Measurements from ENCODE around the gene OR7A5.

DNA sequence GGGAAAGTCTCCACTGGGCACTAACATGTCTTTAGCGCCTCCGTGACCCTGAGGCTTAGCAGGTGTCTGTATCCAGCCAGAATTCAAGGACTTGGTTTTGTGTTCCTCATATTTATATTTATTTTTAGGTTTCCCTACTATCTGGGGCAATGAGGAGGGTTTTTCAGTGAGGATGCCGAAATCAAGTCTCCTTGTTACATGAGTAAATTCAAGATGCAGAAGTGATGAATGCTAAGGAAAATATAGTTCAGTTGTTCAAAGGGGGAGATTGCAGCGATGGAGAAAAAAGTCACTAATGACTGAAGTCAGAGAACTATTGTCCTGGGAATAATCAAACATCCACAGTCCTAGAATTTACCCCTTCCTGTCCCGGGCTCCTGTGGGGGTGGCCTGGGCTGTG, 55.8 kb downstream of the OR7A5 start:
- TF ChIP-seq, protein P1, sequence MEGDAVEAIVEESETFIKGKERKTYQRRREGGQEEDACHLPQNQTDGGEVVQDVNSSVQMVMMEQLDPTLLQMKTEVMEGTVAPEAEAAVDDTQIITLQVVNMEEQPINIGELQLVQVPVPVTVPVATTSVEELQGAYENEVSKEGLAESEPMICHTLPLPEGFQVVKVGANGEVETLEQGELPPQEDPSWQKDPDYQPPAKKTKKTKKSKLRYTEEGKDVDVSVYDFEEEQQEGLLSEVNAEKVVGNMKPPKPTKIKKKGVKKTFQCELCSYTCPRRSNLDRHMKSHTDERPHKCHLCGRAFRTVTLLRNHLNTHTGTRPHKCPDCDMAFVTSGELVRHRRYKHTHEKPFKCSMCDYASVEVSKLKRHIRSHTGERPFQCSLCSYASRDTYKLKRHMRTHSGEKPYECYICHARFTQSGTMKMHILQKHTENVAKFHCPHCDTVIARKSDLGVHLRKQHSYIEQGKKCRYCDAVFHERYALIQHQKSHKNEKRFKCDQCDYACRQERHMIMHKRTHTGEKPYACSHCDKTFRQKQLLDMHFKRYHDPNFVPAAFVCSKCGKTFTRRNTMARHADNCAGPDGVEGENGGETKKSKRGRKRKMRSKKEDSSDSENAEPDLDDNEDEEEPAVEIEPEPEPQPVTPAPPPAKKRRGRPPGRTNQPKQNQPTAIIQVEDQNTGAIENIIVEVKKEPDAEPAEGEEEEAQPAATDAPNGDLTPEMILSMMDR (IDR thresholded peaks at IDR 0.05; ENCODE audit: low read depth, low read length, missing input control): no peak
- TF ChIP-seq, protein P2, sequence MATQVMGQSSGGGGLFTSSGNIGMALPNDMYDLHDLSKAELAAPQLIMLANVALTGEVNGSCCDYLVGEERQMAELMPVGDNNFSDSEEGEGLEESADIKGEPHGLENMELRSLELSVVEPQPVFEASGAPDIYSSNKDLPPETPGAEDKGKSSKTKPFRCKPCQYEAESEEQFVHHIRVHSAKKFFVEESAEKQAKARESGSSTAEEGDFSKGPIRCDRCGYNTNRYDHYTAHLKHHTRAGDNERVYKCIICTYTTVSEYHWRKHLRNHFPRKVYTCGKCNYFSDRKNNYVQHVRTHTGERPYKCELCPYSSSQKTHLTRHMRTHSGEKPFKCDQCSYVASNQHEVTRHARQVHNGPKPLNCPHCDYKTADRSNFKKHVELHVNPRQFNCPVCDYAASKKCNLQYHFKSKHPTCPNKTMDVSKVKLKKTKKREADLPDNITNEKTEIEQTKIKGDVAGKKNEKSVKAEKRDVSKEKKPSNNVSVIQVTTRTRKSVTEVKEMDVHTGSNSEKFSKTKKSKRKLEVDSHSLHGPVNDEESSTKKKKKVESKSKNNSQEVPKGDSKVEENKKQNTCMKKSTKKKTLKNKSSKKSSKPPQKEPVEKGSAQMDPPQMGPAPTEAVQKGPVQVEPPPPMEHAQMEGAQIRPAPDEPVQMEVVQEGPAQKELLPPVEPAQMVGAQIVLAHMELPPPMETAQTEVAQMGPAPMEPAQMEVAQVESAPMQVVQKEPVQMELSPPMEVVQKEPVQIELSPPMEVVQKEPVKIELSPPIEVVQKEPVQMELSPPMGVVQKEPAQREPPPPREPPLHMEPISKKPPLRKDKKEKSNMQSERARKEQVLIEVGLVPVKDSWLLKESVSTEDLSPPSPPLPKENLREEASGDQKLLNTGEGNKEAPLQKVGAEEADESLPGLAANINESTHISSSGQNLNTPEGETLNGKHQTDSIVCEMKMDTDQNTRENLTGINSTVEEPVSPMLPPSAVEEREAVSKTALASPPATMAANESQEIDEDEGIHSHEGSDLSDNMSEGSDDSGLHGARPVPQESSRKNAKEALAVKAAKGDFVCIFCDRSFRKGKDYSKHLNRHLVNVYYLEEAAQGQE (IDR thresholded peaks at IDR 0.05): no peak
- TF ChIP-seq FOXA2 (IDR thresholded peaks at IDR 0.05) (no peak), RAD21 (IDR thresholded peaks at IDR 0.05) (no peak), YY1 (IDR thresholded peaks at IDR 0.05) (no peak)
